Adrenal gland (tissue), 5 donors: ENCODE data around the gene LTBP2.

Source experiments
- POLR2A ChIP-seq, 2 donors: fragments of 450-650 bp; IDR thresholded peaks; one replicate each; pipeline ENCODE4 v1.6.1; 2017; ENCODE audit warnings: antibody characterized with exemption in 2 of 2, mild to moderate bottlenecking in 2 of 2, moderate library complexity in 1 of 2
- TF ChIP-seq, protein P1 (sequence below), 6 experiments: fragments of 450-650 bp in 4 of 6; fragments of 200-600 bp in 2 of 6; sonication (generic) in 1 of 6; IDR thresholded peaks; 1 replicate in 5 of 6; 2 replicates in 1 of 6; pipeline versions ENCODE4 v1.5.1 to v1.8.0; 2016 to 2021; ENCODE audit warnings: antibody characterized with exemption in 6 of 6, mild to moderate bottlenecking in 2 of 6, moderate library complexity in 1 of 6
- donor health status: DM: no; HTN: no; CAD: no.

DNA sequence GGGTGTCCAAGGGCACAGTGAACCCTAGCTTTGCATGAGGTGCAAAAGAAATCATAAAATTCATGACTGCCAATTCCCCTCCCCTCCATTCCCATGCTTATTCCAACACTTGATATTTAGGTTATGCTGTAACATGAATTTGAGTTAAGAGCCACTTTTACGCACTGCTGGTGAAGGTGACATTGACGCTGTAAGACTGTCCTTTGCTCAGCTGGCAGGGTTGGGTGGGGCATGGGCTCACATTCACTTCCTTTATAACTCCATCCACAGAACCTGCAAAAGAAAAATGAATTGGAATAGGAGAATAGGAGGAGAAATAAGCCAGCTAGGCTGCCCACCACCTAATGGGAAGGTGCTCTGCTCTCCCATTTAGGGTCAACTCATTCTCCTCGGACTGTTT, 125.9 kb downstream of the LTBP2 start:
- TF ChIP-seq POLR2A (IDR thresholded peaks at IDR 0.05): no peak
- TF ChIP-seq, protein P1, sequence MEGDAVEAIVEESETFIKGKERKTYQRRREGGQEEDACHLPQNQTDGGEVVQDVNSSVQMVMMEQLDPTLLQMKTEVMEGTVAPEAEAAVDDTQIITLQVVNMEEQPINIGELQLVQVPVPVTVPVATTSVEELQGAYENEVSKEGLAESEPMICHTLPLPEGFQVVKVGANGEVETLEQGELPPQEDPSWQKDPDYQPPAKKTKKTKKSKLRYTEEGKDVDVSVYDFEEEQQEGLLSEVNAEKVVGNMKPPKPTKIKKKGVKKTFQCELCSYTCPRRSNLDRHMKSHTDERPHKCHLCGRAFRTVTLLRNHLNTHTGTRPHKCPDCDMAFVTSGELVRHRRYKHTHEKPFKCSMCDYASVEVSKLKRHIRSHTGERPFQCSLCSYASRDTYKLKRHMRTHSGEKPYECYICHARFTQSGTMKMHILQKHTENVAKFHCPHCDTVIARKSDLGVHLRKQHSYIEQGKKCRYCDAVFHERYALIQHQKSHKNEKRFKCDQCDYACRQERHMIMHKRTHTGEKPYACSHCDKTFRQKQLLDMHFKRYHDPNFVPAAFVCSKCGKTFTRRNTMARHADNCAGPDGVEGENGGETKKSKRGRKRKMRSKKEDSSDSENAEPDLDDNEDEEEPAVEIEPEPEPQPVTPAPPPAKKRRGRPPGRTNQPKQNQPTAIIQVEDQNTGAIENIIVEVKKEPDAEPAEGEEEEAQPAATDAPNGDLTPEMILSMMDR (IDR thresholded peaks at IDR 0.05): no peak
